ENCODE results near the gene MNT. TPM values are rescaled to one million over a fixed set of nuclear protein-coding genes. Genes with fewer than 3 reads are reported as not detected.

MNT gene
- polyA plus RNA-seq, 2 of the 4 experiments (the other 2 are of a cell fraction) = 4.5 to 25.9 TPM

- TF ChIP-seq MAX (IDR thresholded peaks at IDR 0.05) = no peak
These were observed 21.2 kb downstream of the MNT start (continued) for GRCh38 chr17:2379489-2380225.

GRCh38 chr17:2378905-2379304, 22.0 kb downstream of the MNT start:
- H3K4me1 ChIP-seq = peaks cover 5% of the 10 kb centered on the region; the same call in 1 of the 3 replicates
- no peak for DNase-seq (ENCODE audit: low read depth in 1 of 2, low spot score in 1 of 2)
- CTCF ChIA-PET = interaction anchor here (0.5 to 24.9 kb wide), 4 partner anchors 15 to 121 kb away, joined by 3 to 1099 read pairs (median 156); partner anchors contain the start of gene MNT

GRCh38 chr17:2377659-2378058, 23.2 kb downstream of the MNT start:
- CTCF ChIA-PET = interaction anchor here (15.0 to 24.9 kb wide), 2 partner anchors 13 to 33 kb away, joined by 255 to 1099 read pairs; partner anchors contain the start of gene MNT
- TF ChIP-seq BHLHE40 (IDR thresholded peaks at IDR 0.05; ENCODE audit: low read depth, low read length) (no peak), EP300 (IDR thresholded peaks at IDR 0.05) (no peak), POLR2AphosphoS2 (conservative IDR thresholded peaks at IDR 0.05; ENCODE audit: low read length) (0 out of 2 replicates have a peak, but pooled peaks have one; percentile 69), CTCF (IDR thresholded peaks at IDR 0.05) (no peak)
- no peak for FAIRE-seq

More at GRCh38 chr17:2378905-2379304, 22.0 kb downstream of the MNT start:
- no peak for FAIRE-seq
- Histone ChIP-seq H3K4me2 (no peak overlapping the region), H3K4me3 (no peak overlapping the region), H3K27ac (no peak overlapping the region), H3K9me3 (no peaks in the 10 kb centered on the region)
- no peak for TF ChIP-seq ZFP36 (IDR thresholded peaks at IDR 0.05; ENCODE audit: borderline replicate concordance, partially characterized antibody)
- no peak for TF ChIP-seq ATOH8 (CRISPR knock-in tag; IDR thresholded peaks at IDR 0.05; ENCODE audit: low read depth)
- no peak for TF ChIP-seq RFX5 (IDR thresholded peaks at IDR 0.05)
- TF ChIP-seq ZNF302 (CRISPR knock-in tag; IDR thresholded peaks at IDR 0.05) = no peak
- TF ChIP-seq HOXB5 (CRISPR knock-in tag; IDR thresholded peaks at IDR 0.05) = no peak
- TF ChIP-seq HOXB13 (CRISPR knock-in tag; IDR thresholded peaks at IDR 0.05; ENCODE audit: low read depth) = no peak
- TF ChIP-seq RCOR1 (IDR thresholded peaks at IDR 0.05; ENCODE audit: low read depth, low read length) = no peak
- no peak for TF ChIP-seq MYC (IDR thresholded peaks at IDR 0.05; ENCODE audit: borderline replicate concordance, low read length)
- no peak for TF ChIP-seq POLR2A (IDR thresholded peaks at IDR 0.05; ENCODE audit: low read length)
- no peak for TF ChIP-seq HDAC2 (IDR thresholded peaks at IDR 0.05)
- TF ChIP-seq MAFK (IDR thresholded peaks at IDR 0.05; ENCODE audit: partially characterized antibody) = no peak
- TF ChIP-seq FOXS1 (CRISPR knock-in tag; IDR thresholded peaks at IDR 0.05) = no peak
- no peak for ATAC-seq
- 94% methylated on average over 11 of the region's 11 CpGs for WGBS (ENCODE audit: missing lambda C conversion rate)
- POLR2A ChIA-PET = no interaction called here

GRCh38 chr17:2376107-2376506, 24.8 kb downstream of the MNT start:
- WGBS (ENCODE audit: missing lambda C conversion rate) = 94% methylated on average over 14 of the region's 14 CpGs
- DNase-seq (ENCODE audit: low read depth in 1 of 2, low spot score in 1 of 2) (no peak), ATAC-seq (no peak), FAIRE-seq (no peak)
- Histone ChIP-seq H3K4me3 (no peak overlapping the region), H3K27ac (no peak overlapping the region), H3K4me2 (no peak overlapping the region), H3K9me3 (no peaks in the 10 kb centered on the region), H3K4me1 (no peaks in the 10 kb centered on the region)
- ChIA-PET POLR2A (no interaction called here), CTCF (interaction anchor here (2.6 to 24.9 kb wide), 3 partner anchors 12 to 35 kb away, joined by 9 to 1099 read pairs (median 255); partner anchors contain the start of gene MNT)
- TF ChIP-seq HOXB13 (CRISPR knock-in tag; IDR thresholded peaks at IDR 0.05; ENCODE audit: low read depth) (no peak), CBX8 (IDR thresholded peaks at IDR 0.05) (no peak), BHLHE40 (IDR thresholded peaks at IDR 0.05; ENCODE audit: low read depth, low read length) (no peak), USF2 (IDR thresholded peaks at IDR 0.05) (no peak), FOXS1 (CRISPR knock-in tag; IDR thresholded peaks at IDR 0.05) (no peak), KDM1A (IDR thresholded peaks at IDR 0.05; ENCODE audit: low read depth) (no peak), MAZ (IDR thresholded peaks at IDR 0.05; ENCODE audit: borderline replicate concordance, low read depth, low read length) (no peak), CEBPB (IDR thresholded peaks at IDR 0.05) (no peak), HMGXB4 (CRISPR knock-in tag; IDR thresholded peaks at IDR 0.05; ENCODE audit: borderline replicate concordance) (no peak), EHF (CRISPR knock-in tag; IDR thresholded peaks at IDR 0.05) (no peak), EP300 (IDR thresholded peaks at IDR 0.05) (no peak)

More at GRCh38 chr17:2377659-2378058, 23.2 kb downstream of the MNT start:
- POLR2A ChIA-PET = no interaction called here
- H3K9me3 ChIP-seq = no peaks in the 10 kb centered on the region
- H3K4me2 ChIP-seq = no peak overlapping the region
- H3K4me3 ChIP-seq = no peak overlapping the region
- DNase-seq (ENCODE audit: low read depth in 1 of 2, low spot score in 1 of 2) (no peak), ATAC-seq (no peak)
- no peak overlapping the region for H3K27ac ChIP-seq
- 96% methylated on average over 10 of the region's 10 CpGs for WGBS (ENCODE audit: missing lambda C conversion rate)
- H3K4me1 ChIP-seq = peaks cover under 1% of the 10 kb centered on the region; the same call in 1 of the 3 replicates
